Testis (tissue), 2 donors: ENCODE data around the gene DLG2.

ENCODE experiments used
- CTCF ChIP-seq, 3 experiments: fragments of 450-650 bp in 2 of 3; fragments of 200-600 bp in 1 of 3; sonication (generic) in 1 of 3; IDR thresholded peaks; one replicate each; pipeline ENCODE4 v1.5.1; 2016 to 2019; ENCODE audit warnings: antibody characterized with exemption in 3 of 3, mild to moderate bottlenecking in 2 of 3, moderate library complexity in 1 of 3
- POLR2A ChIP-seq: fragments of 450-650 bp; IDR thresholded peaks from one replicate; pipeline ENCODE4 v1.6.1; 2017; ENCODE audit warnings: antibody characterized with exemption, mild to moderate bottlenecking, moderate library complexity

- TF ChIP-seq CTCF (IDR thresholded peaks at IDR 0.05) = no peak
- TF ChIP-seq POLR2A = no peak
Measured at GRCh38 chr11:83957038-83957900, 1669.9 kb downstream of the DLG2 start.
